SH-SY5Y (cell line): Measurements from ENCODE around the gene TMEM140.

Source experiments
- GATA2 ChIP-seq: IDR thresholded peaks from 2 replicates; pipeline ENCODE4 v1.6.1; 2011; ENCODE audit warnings: mild to moderate bottlenecking, low read depth, low read length
- GATA3 ChIP-seq: IDR thresholded peaks from 2 replicates; pipeline ENCODE4 v1.6.1; 2011; ENCODE audit warnings: low read depth, mild to moderate bottlenecking, low read length, moderate library complexity

DNA sequence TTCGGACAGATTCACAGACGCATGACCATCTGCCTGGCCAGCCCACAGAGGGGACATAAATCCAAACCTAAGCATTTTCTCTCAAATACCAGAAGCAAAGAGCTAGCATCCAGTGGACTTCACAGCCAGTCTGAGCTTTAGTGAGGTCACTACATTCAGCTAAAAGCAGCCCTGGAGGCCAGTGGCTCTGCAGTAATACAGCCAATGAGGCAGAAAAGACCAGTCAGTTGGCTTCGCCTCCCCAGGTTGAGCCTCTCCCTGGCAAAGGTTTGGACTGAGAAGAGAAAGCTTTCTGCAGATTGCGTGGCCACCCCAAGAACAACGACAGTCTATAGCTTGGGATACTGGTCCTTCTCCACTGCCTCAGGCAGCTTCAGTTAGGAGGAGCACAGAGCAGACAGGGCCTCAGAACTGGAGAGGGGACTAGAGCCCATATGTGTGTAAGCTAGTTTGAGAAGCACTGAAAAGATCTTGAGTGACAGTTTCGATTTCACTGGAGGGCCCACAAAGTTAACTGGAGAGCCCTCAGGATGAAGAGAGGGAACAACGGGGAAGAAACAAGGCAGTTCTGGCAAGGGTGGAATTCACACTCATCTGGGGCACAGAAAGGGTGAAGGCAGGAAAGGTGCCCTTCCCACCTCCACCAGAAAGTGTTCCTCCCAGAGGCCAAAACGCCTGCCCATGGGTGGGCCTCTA, 59.7 kb downstream of the TMEM140 start:
- no peak for TF ChIP-seq GATA2
- no peak for TF ChIP-seq GATA3
